ENCODE data around the gene GP5. TPM values are rescaled to one million over a fixed set of nuclear protein-coding genes. Genes with fewer than 3 reads are reported as not detected.

Gene GP5
- total RNA-seq, 1 donor from 2014 or later: 0.10 TPM

DNA sequence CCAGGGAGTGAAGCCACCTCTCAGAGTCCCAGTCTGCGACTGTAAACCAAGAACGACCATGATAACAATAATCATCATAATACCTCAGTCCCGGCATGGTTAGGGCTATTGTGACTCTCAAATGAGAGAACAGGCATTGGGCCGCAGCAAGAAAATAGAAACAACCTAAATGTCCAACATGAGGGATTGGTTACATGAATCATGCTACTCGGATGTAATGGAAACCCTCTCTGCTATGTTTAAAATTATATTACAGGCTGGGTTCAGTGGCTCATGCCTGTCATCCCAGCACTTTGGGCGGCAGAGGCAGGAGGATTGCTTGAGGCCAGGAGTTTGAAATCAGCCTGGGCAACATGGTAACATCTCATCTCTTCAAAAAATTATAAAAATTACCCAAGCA is 50.7 kb downstream of the GP5 start:
- no peak for DNase-seq (ENCODE audit: low read depth)

DNA sequence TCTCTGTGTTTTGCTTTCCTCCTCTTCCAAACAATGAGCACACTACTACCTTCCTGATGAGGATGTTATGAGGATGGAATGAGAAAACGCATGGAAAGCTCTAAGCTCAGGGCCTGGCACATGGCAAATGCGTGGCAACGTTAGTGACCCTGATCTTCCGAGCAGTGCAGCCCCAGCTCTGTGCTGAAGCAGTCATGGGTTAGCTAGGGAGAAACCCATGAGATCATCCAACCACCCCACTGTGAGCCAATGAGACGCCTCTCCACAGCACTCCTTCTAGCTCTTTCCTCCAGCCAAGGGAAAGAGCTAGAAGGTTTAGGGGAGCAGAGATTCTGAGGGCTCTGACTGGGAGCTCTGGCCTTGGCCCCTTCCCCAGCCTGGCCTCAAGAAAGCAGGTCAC is 52.4 kb downstream of the GP5 start:
- no peak for DNase-seq (ENCODE audit: low read depth)

DNA sequence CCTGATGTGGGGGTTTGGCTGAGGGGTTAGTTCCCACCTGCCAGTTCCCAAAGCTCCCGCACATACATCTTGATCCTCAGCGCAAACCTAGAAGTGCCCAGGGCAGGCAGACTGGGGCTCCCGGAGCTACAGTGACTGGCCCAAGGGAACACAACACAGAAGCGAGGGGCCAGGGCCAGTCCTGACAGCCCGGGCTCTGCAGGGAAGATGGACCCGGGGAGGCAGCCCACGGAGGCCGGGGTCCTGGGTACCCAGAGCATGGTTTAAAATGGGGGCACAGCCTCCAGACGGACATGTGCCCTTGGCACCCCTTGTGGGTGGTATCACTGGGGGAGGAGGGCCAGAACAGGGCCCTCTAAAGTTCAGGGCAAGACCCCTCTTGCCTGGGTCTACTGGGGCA is 53.0 kb downstream of the GP5 start:
- DNase-seq (ENCODE audit: low read depth): no peak

Other genes with a start within 250 kb of the GP5 start
- 0.05 TPM in 1 of 2 replicates, not detected in the other for gene CPN2, start 47.9 kb downstream of the GP5 start, total RNA-seq
- not detected in 2 replicates for gene LRRC15, start 29.5 kb downstream of the GP5 start, total RNA-seq
- gene ATP13A3, start 87.7 kb upstream of the GP5 start, total RNA-seq: 588 and 600 TPM in 2 replicates
- gene TMEM44, start 234.2 kb upstream of the GP5 start, total RNA-seq: 14.9 and 20.7 TPM in 2 replicates